ENCODE results near the gene FOXB1. TPM values are rescaled to one million over a fixed set of nuclear protein-coding genes. Genes with fewer than 3 reads are reported as not detected.

The FOXB1 gene
- total and polyA plus RNA-seq, 9 of the 15 experiments (the other 6 are each of a cell fraction or from before 2014, with no cell fraction given): not detected

DNA sequence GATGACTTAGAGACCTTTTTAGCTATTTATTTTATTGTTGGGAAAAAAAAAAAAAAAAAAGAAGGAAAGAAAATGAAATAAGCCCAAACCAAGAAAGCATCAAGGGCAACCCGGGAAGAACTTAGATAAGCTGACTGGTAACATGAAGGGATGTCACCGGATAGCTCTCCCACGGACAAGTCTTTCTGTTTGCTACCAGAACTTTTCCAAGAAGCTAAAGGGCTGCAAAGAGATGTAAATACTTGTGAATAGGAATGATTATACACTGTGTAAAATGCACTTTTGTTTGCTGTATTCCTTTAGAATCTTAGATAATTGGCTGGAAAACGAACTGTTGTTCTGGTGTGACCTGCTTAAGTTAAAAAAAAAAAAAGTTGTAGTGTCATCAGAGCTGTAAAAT is 2.8 kb downstream of the FOXB1 start:
- Histone ChIP-seq H3K27ac (ENCODE audit: extremely low read depth, low read depth, low read length) (no peak overlapping the region), H3K4me2 (ENCODE audit: insufficient read depth, low read length) (no peak overlapping the region), H3K9me1 (ENCODE audit: control insufficient read depth, insufficient read depth, low read length) (no peaks in the 10 kb centered on the region), H3K9ac (ENCODE audit: insufficient read depth in 1 of 2, low read depth in 2 of 2, low read length in 2 of 2) (no peak overlapping the region), H3K4me1 (replicated peaks in 1 of 2; ENCODE audit: control insufficient read depth in 2 of 2, insufficient read depth in 2 of 2, low read length in 2 of 2) (peaks cover 0 to 12% of the 10 kb centered on the region in 2 experiments; a peak in 2 of 5 replicates), H3K27me3 (ENCODE audit: control insufficient read depth in 2 of 2, insufficient read depth in 2 of 2, low read length in 2 of 2) (peaks cover 4 to 22% of the 10 kb centered on the region in 2 experiments; a peak in 4 of 5 replicates), H2AFZ (ENCODE audit: low read depth, low read length) (peak overlapping the region; percentile 65; the same call in 1 of the 2 replicates), H4K20me1 (replicated peaks; ENCODE audit: control insufficient read depth, insufficient read depth, low read length) (no peaks in the 10 kb centered on the region), H3K36me3 (ENCODE audit: control insufficient read depth, insufficient read depth, low read length) (no peaks in the 10 kb centered on the region), H3K9me3 (replicated peaks; ENCODE audit: control insufficient read depth, insufficient read depth, low read depth, low read length) (no peaks in the 10 kb centered on the region), H3K79me2 (ENCODE audit: control insufficient read depth, insufficient read depth, low read length) (no peaks in the 10 kb centered on the region), H3K4me3 (no peak overlapping the region)
- in situ Hi-C loops (cut with MboI): no loop called here
- ChIA-PET CTCF (ENCODE audit: low intra/inter-chr PET ratio) (interaction anchor here (0.6 to 0.7 kb wide), 2 partner anchors 298 to 515 kb away, joined by 3 to 7 read pairs; no protein-coding TSS in a partner anchor), POLR2A (no interaction called here)
- 5% methylated on average over 3 of the region's 4 CpGs for WGBS (ENCODE audit: insufficient coverage, low coverage, missing lambda C conversion rate)
- intact Hi-C loops (cut with micrococcal nuclease): no loop called here
- no TSS peak for BruUV-seq (replicated peaks)
- peak; percentile 58 for TF ChIP-seq CBX8 (IDR thresholded peaks at IDR 0.05; ENCODE audit: borderline replicate concordance, extremely low read depth, low read depth, low read length, poor library complexity, severe bottlenecking)
- no peak for TF ChIP-seq DACH1 (IDR thresholded peaks at IDR 0.05; ENCODE audit: partially characterized antibody)
- no peak for TF ChIP-seq RHOXF2B (CRISPR knock-in tag; conservative IDR thresholded peaks at IDR 0.05)
- no peak for TF ChIP-seq ELF1 (tag; IDR thresholded peaks at IDR 0.05)
- TF ChIP-seq ZBTB34 (CRISPR knock-in tag; IDR thresholded peaks at IDR 0.05): no peak
- TF ChIP-seq TSC22D4 (tag; IDR thresholded peaks at IDR 0.05): no peak
- FAIRE-seq (no peak), DNase-seq (ENCODE audit: extremely low read depth in 1 of 4, low spot score in 3 of 4) (no peak), ATAC-seq (no peak)
